H9 (cell line): ENCODE measurements around the gene ZNF423. TPM values are rescaled to one million over a fixed set of nuclear protein-coding genes. Genes with fewer than 3 reads are reported as not detected.
A peak's percentile ranks its signal among the peaks of the same experiment; 100 is the strongest.

ENCODE experiments used
- DNase-seq: peaks from one replicate; pipeline ENCODE4 v3.0.0-alpha.2; 2017
- H2AFZ ChIP-seq: one replicate; pipeline ENCODE4 v1.6.1; 2013; ENCODE audit warnings: mild to moderate bottlenecking, low read length, control low read depth, moderate library complexity
- H2AK5ac ChIP-seq: 2 replicates; pipeline ENCODE4 v1.6.1; 2013; ENCODE audit warnings: low read length, control low read depth, mixed read lengths; ENCODE audit not compliant: insufficient read length
- H2BK120ac ChIP-seq: one replicate; pipeline ENCODE4 v1.6.1; 2013; ENCODE audit warnings: low read depth, mild to moderate bottlenecking, low read length, control low read depth, inconsistent platforms; ENCODE audit not compliant: poor library complexity, severe bottlenecking
- H2BK12ac ChIP-seq: 2 replicates; pipeline ENCODE4 v1.6.1; 2013; ENCODE audit warnings: low read length, control low read depth, mixed read lengths, low read depth; ENCODE audit not compliant: insufficient read length
- H2BK15ac ChIP-seq: 2 replicates; pipeline ENCODE4 v1.6.1; 2013; ENCODE audit warnings: low read depth, low read length, control low read depth
- H2BK20ac ChIP-seq: one replicate; pipeline ENCODE4 v1.6.1; 2013; ENCODE audit warnings: low read depth, mild to moderate bottlenecking, low read length, control low read depth, inconsistent platforms; ENCODE audit not compliant: poor library complexity, severe bottlenecking
- H2BK5ac ChIP-seq: 2 replicates; pipeline ENCODE4 v1.6.1; 2013; ENCODE audit warnings: low read length, control low read depth, mixed read lengths; ENCODE audit not compliant: insufficient read length
- H3K14ac ChIP-seq: 2 replicates; pipeline ENCODE4 v1.6.1; 2013; ENCODE audit warnings: low read length, control low read depth; ENCODE audit not compliant: insufficient read depth
- H3K18ac ChIP-seq: 2 replicates; pipeline ENCODE4 v1.6.1; 2013; ENCODE audit warnings: low read depth, mild to moderate bottlenecking, mixed read lengths, low read length, control low read depth; ENCODE audit not compliant: insufficient read length
- H3K23ac ChIP-seq: 2 replicates; pipeline ENCODE4 v1.6.1; 2013; ENCODE audit warnings: low read length, control low read depth, mixed read lengths, low read depth; ENCODE audit not compliant: insufficient read length
- H3K23me2 ChIP-seq: 2 replicates; pipeline ENCODE4 v1.6.1; 2013; ENCODE audit warnings: low read depth, mild to moderate bottlenecking, mixed read lengths, low read length, control low read depth; ENCODE audit not compliant: insufficient read length, poor library complexity, severe bottlenecking
- H3K27ac ChIP-seq: 2 replicates; pipeline ENCODE4 v1.5.1; 2013; ENCODE audit warnings: low read length, control low read depth, mixed read lengths, low read depth; ENCODE audit not compliant: insufficient read length
- H3K27me3 ChIP-seq: 2 replicates; pipeline ENCODE4 v1.6.1; 2013; ENCODE audit warnings: low read length, control low read depth, inconsistent platforms; ENCODE audit not compliant: insufficient read depth
- H3K4ac ChIP-seq: 2 replicates; pipeline ENCODE4 v1.6.1; 2013; ENCODE audit warnings: low read depth, mild to moderate bottlenecking, control low read depth, inconsistent platforms, low read length, moderate library complexity
- H3K4me1 ChIP-seq: 2 replicates; pipeline ENCODE4 v1.6.1; 2013; ENCODE audit warnings: low read length, control low read depth, inconsistent platforms; ENCODE audit not compliant: insufficient read depth
- H3K4me2 ChIP-seq: 2 replicates; pipeline ENCODE4 v1.6.1; 2013; ENCODE audit warnings: low read length, control low read depth, mixed read lengths; ENCODE audit not compliant: insufficient read length, insufficient read depth
- H3K56ac ChIP-seq: 2 replicates; pipeline ENCODE4 v1.6.1; 2013; ENCODE audit warnings: low read depth, mild to moderate bottlenecking, mixed read lengths, low read length, control low read depth; ENCODE audit not compliant: insufficient read length
- H3K79me1 ChIP-seq: 2 replicates; pipeline ENCODE4 v1.6.1; 2013; ENCODE audit warnings: low read depth, mild to moderate bottlenecking, moderate library complexity, low read length, control low read depth, inconsistent platforms; ENCODE audit not compliant: insufficient read depth, poor library complexity, severe bottlenecking
- H3K79me2 ChIP-seq: 2 replicates; pipeline ENCODE4 v1.6.1; 2013; ENCODE audit warnings: low read length, control low read depth, inconsistent platforms; ENCODE audit not compliant: insufficient read depth
- H3K9ac ChIP-seq: 2 replicates; pipeline ENCODE4 v1.6.1; 2013; ENCODE audit warnings: low read length, control low read depth, mixed read lengths; ENCODE audit not compliant: insufficient read length; ENCODE audit errors: extremely low read depth
- H3K9me3 ChIP-seq: one replicate; pipeline ENCODE4 v1.6.1; 2013; ENCODE audit warnings: low read depth, low read length, inconsistent platforms; ENCODE audit not compliant: control insufficient read depth
- H3T11ph ChIP-seq: one replicate; pipeline ENCODE4 v1.6.1; 2013; ENCODE audit warnings: mild to moderate bottlenecking, low read length, control low read depth, inconsistent platforms
- H4K20me1 ChIP-seq: one replicate; pipeline ENCODE4 v1.6.1; 2013; ENCODE audit not compliant: control insufficient read depth, insufficient read length, insufficient read depth
- H4K5ac ChIP-seq: 2 replicates; pipeline ENCODE4 v1.6.1; 2013; ENCODE audit warnings: low read depth, mild to moderate bottlenecking, mixed read lengths, low read length, control low read depth; ENCODE audit not compliant: insufficient read length
- H4K8ac ChIP-seq: replicated peaks from 2 replicates; pipeline ENCODE4 v1.6.1; 2013; ENCODE audit warnings: low read length, control low read depth, mixed read lengths, low read depth; ENCODE audit not compliant: insufficient read length
- H4K91ac ChIP-seq: 2 replicates; pipeline ENCODE4 v1.6.1; 2013; ENCODE audit warnings: low read depth, mild to moderate bottlenecking, moderate library complexity, mixed read lengths, low read length, control low read depth; ENCODE audit not compliant: insufficient read length
- H3K27ac Mint-ChIP-seq, 3 experiments: 2 replicates in 2 of 3; 3 replicates in 1 of 3; pipeline ENCODE4 v1.8.0; 2020 to 2021; ENCODE audit warnings: mixed read lengths in 3 of 3, mild to moderate bottlenecking in 1 of 3, moderate library complexity in 1 of 3
- H3K27me3 Mint-ChIP-seq: 2 replicates; pipeline ENCODE4 v1.8.0; 2021; ENCODE audit warnings: low read depth, mild to moderate bottlenecking, moderate library complexity, mixed read lengths
- H3K36me3 Mint-ChIP-seq, 3 experiments: 2 replicates in 2 of 3; 3 replicates in 1 of 3; pipeline ENCODE4 v1.8.0; 2020 to 2021; ENCODE audit warnings: low read depth in 3 of 3, mixed read lengths in 3 of 3; ENCODE audit not compliant: insufficient read depth in 1 of 3
- H3K4me1 Mint-ChIP-seq, 2 experiments: 2 replicates each; pipeline ENCODE4 v1.8.0; 2020; ENCODE audit warnings: mixed read lengths in 2 of 2
- H3K4me3 Mint-ChIP-seq, 2 experiments: 2 replicates in 1 of 2; 3 replicates in 1 of 2; pipeline ENCODE4 v1.8.0; 2020 to 2021; ENCODE audit warnings: mild to moderate bottlenecking in 2 of 2, mixed read lengths in 2 of 2, moderate library complexity in 1 of 2
- H3K9me3 Mint-ChIP-seq, 2 experiments: 2 replicates in 1 of 2; 3 replicates in 1 of 2; pipeline ENCODE4 v1.8.0; 2020; ENCODE audit warnings: mild to moderate bottlenecking in 2 of 2, mixed read lengths in 2 of 2, moderate library complexity in 1 of 2
- WGBS: extraction: QIAGEN DNeasy Blood & Tissue Kit; methylation state at CpG from one replicate; pipeline ENCODE4 v1.1.7; 2013; ENCODE audit warnings: missing lambda C conversion rate, low lambda C conversion rate, mixed read lengths; ENCODE audit not compliant: insufficient read length; ENCODE audit errors: extremely low coverage; 5-methylcytosine and 5-hydroxymethylcytosine counted together
- total RNA-seq: library from RNA; stranded (reverse); gene quantifications from 2 replicates; pipeline ENCODE4 v1.2.1, GENCODE V29; 2021
- TF ChIP-seq, protein P1 (sequence below): fragments of 200-600 bp; sonication (generic); conservative IDR thresholded peaks from 3 replicates; pipeline ENCODE4 v1.8.0; 2021; ENCODE audit warnings: antibody characterized with exemption, mild to moderate bottlenecking

ZNF423 gene
- total RNA-seq, 1 experiment from 2014 or later: 51.5 TPM

DNA sequence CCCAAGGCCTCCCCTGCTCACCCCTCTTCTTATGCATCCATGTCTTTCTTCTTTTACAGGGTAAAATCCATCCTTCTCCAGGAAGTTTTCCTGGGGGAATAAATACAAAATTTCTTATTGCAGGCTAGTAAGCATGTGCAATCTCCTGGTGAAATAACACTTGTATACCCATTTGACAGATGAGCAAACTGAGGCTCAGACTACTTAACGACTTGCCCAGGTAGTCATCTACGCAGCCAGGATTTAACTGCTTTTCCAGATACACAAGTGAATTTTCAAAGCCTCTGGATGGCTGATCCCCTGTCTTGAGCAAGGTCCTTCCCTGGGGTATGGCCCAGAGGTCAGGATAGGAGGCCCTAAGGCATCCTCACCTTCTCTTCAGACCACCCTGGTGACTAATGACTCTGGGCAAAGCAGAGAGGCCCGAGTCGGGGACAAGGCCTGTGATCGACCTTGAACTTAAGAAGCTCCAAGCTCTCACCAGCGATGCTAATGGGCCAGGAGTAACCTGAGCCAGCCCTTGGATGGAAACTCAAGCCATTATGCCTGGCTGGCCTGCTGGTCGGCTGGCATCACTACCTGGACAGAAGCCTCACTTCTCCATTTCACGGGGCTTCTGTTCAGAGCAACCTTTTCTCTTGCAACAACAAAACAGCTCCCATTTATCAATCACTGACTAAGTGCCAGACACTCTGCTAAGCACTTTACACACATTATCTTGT lies 33.1 kb downstream of the ZNF423 start:
- H4K8ac ChIP-seq: no peak overlapping the region
- H3T11ph ChIP-seq: no peak overlapping the region
- H2BK20ac ChIP-seq: no peak overlapping the region
- H2BK120ac ChIP-seq: no peak overlapping the region
- no peak overlapping the region for H4K91ac ChIP-seq
- Mint-ChIP-seq H3K4me1 (peaks cover 48 to 62% of the 10 kb centered on the region in 2 experiments), H3K27ac (peak overlapping the region in 1 of 3 experiments; percentile 31; a peak in 1 of 7 replicates), H3K4me3 (no peak overlapping the region), H3K9me3 (no peaks in the 10 kb centered on the region), H3K27me3 (no peaks in the 10 kb centered on the region), H3K36me3 (peaks cover 0 to 19% (median 4%) of the 10 kb centered on the region in 3 experiments; a peak in 3 of 7 replicates)
- H4K5ac ChIP-seq: no peak overlapping the region
- no peak overlapping the region for H3K23ac ChIP-seq
- no peaks in the 10 kb centered on the region for H3K23me2 ChIP-seq
- H2BK15ac ChIP-seq: no peak overlapping the region
- TF ChIP-seq, protein P1, sequence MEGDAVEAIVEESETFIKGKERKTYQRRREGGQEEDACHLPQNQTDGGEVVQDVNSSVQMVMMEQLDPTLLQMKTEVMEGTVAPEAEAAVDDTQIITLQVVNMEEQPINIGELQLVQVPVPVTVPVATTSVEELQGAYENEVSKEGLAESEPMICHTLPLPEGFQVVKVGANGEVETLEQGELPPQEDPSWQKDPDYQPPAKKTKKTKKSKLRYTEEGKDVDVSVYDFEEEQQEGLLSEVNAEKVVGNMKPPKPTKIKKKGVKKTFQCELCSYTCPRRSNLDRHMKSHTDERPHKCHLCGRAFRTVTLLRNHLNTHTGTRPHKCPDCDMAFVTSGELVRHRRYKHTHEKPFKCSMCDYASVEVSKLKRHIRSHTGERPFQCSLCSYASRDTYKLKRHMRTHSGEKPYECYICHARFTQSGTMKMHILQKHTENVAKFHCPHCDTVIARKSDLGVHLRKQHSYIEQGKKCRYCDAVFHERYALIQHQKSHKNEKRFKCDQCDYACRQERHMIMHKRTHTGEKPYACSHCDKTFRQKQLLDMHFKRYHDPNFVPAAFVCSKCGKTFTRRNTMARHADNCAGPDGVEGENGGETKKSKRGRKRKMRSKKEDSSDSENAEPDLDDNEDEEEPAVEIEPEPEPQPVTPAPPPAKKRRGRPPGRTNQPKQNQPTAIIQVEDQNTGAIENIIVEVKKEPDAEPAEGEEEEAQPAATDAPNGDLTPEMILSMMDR: no peak
- H3K27me3 ChIP-seq: no peaks in the 10 kb centered on the region
- no peak overlapping the region for H3K4ac ChIP-seq
- peaks cover 8% of the 10 kb centered on the region; the same call in 1 of the 2 replicates for H3K4me1 ChIP-seq
- H2AK5ac ChIP-seq: no peak overlapping the region
- H3K79me1 ChIP-seq: no peaks in the 10 kb centered on the region
- no peak overlapping the region for H3K56ac ChIP-seq
- H3K9ac ChIP-seq: no peak overlapping the region
- H3K14ac ChIP-seq: no peak overlapping the region
- no peak overlapping the region for H3K27ac ChIP-seq
- H2AFZ ChIP-seq: no peak overlapping the region
- no peak overlapping the region for H2BK12ac ChIP-seq
- no peak overlapping the region for H3K4me2 ChIP-seq
- H3K79me2 ChIP-seq: peaks cover 5% of the 10 kb centered on the region; the same call in 1 of the 2 replicates
- DNase-seq: no peak
- H3K18ac ChIP-seq: no peak overlapping the region
- WGBS: no CpG with 5 or more reads among the region's 8 CpGs
- no peaks in the 10 kb centered on the region for H3K9me3 ChIP-seq
- H4K20me1 ChIP-seq: no peaks in the 10 kb centered on the region
- no peak overlapping the region for H2BK5ac ChIP-seq
